ENCODE results near the gene ME3. TPM values are rescaled to one million over a fixed set of nuclear protein-coding genes. Genes with fewer than 3 reads are reported as not detected.

Gene ME3
- total RNA-seq, 3 donors from 2014 or later: 29.3 to 51.2 (median 31.8) TPM

- TF ChIP-seq CTCF (IDR thresholded peaks at IDR 0.05): no peak
- intact Hi-C loops (cut with DNase I, micrococcal nuclease): no loop called here
- DNase-seq (no peak), ATAC-seq (no peak)
- Histone ChIP-seq H3K36me3 (ENCODE audit: low read depth) (no peaks in the 10 kb centered on the region), H3K4me3 (no peak overlapping the region), H3K4me1 (ENCODE audit: low read depth) (no peaks in the 10 kb centered on the region), H3K9me3 (no peaks in the 10 kb centered on the region)
Measured at GRCh38 chr11:86706338-86707131, 34.1 kb upstream of the ME3 start.

- intact Hi-C loops (cut with DNase I, micrococcal nuclease): no loop called here
- Histone ChIP-seq H3K4me1 (ENCODE audit: low read depth) (no peaks in the 10 kb centered on the region), H3K9me3 (no peaks in the 10 kb centered on the region), H3K36me3 (ENCODE audit: low read depth) (no peaks in the 10 kb centered on the region), H3K4me3 (no peak overlapping the region)
- ATAC-seq (no peak), DNase-seq (no peak)
- no peak for TF ChIP-seq CTCF (IDR thresholded peaks at IDR 0.05)
Measured at GRCh38 chr11:86704710-86705109, 32.3 kb upstream of the ME3 start.

GRCh38 chr11:86703987-86704386 lies 31.6 kb upstream of the ME3 start:
- no peak overlapping the region for H3K4me3 ChIP-seq
- no peaks in the 10 kb centered on the region for H3K36me3 ChIP-seq (ENCODE audit: low read depth)
- no peaks in the 10 kb centered on the region for H3K4me1 ChIP-seq (ENCODE audit: low read depth)
- no peak for DNase-seq
- TF ChIP-seq CTCF (IDR thresholded peaks at IDR 0.05): no peak
- ATAC-seq: no peak
- no peaks in the 10 kb centered on the region for H3K9me3 ChIP-seq
- intact Hi-C loops (cut with DNase I, micrococcal nuclease): no loop called here

- Histone ChIP-seq H3K4me3 (no peak overlapping the region), H3K36me3 (ENCODE audit: low read depth) (no peaks in the 10 kb centered on the region), H3K4me1 (ENCODE audit: low read depth) (no peaks in the 10 kb centered on the region), H3K9me3 (no peaks in the 10 kb centered on the region)
- intact Hi-C loops (cut with DNase I, micrococcal nuclease): no loop called here
- DNase-seq: peak in 1 of 3 donors; percentile 11
- no peak for TF ChIP-seq CTCF (IDR thresholded peaks at IDR 0.05)
- peak; percentile 70 for ATAC-seq
Measured at GRCh38 chr11:86702220-86702983, 30.0 kb upstream of the ME3 start.

GRCh38 chr11:86699040-86699791 lies 26.8 kb upstream of the ME3 start:
- no peaks in the 10 kb centered on the region for H3K4me1 ChIP-seq (ENCODE audit: low read depth)
- no peaks in the 10 kb centered on the region for H3K9me3 ChIP-seq
- DNase-seq (no peak), ATAC-seq (no peak)
- intact Hi-C loops (cut with DNase I, micrococcal nuclease): no loop called here
- no peaks in the 10 kb centered on the region for H3K36me3 ChIP-seq (ENCODE audit: low read depth)
- TF ChIP-seq CTCF (IDR thresholded peaks at IDR 0.05): no peak
- H3K4me3 ChIP-seq: no peak overlapping the region

All from mucosa of descending colon (tissue), 3 donors.